HepG2 (cell line): Measurements from ENCODE around the gene RAD51AP1.

ENCODE experiments used
- CTCF ChIP-seq: sonication (generic); formaldehyde crosslinking; IDR thresholded peaks from 2 replicates; pipeline ENCODE4 v1.5.0; 2020; ENCODE audit warnings: mild to moderate bottlenecking, missing genetic modification reagents, moderate library complexity
- DRAP1 ChIP-seq: IDR thresholded peaks from 2 replicates; pipeline ENCODE4 v1.6.1; 2016; ENCODE audit warnings: missing genetic modification reagents, missing compliant biosample characterization
- FOSL2 ChIP-seq: sonication (generic); formaldehyde crosslinking; IDR thresholded peaks from 2 replicates; pipeline ENCODE4 v1.4.0; 2020; ENCODE audit warnings: missing genetic modification reagents
- HDAC2 ChIP-seq: sonication (generic); formaldehyde crosslinking; IDR thresholded peaks from 2 replicates; pipeline ENCODE4 v1.4.0; 2020; ENCODE audit warnings: missing genetic modification reagents
- HNF1B ChIP-seq: sonication (generic); formaldehyde crosslinking; IDR thresholded peaks from 2 replicates; pipeline ENCODE4 v1.5.1; 2020; ENCODE audit warnings: mild to moderate bottlenecking, moderate library complexity, missing genetic modification reagents
- JUN ChIP-seq: sonication (generic); formaldehyde crosslinking; IDR thresholded peaks from 2 replicates; pipeline ENCODE4 v1.4.0; 2020; ENCODE audit warnings: mild to moderate bottlenecking, missing genetic modification reagents
- MIER3 ChIP-seq: IDR thresholded peaks from 2 replicates; pipeline ENCODE4 v1.6.1; 2016; ENCODE audit warnings: missing compliant biosample characterization, borderline replicate concordance
- SMARCC2 ChIP-seq: fragments of 450-650 bp; IDR thresholded peaks from 2 replicates; pipeline ENCODE4 v1.6.1; 2017; ENCODE audit warnings: antibody characterized with exemption, mild to moderate bottlenecking
- USF2 ChIP-seq, 2 experiments: sonication (generic) in 1 of 2; formaldehyde crosslinking in 1 of 2; IDR thresholded peaks; 2 replicates each; pipeline versions ENCODE4 v1.5.1 to v1.6.1; 2011 to 2020; ENCODE audit warnings: borderline replicate concordance in 1 of 2, low read depth in 1 of 2, low read length in 1 of 2, mild to moderate bottlenecking in 1 of 2, missing genetic modification reagents in 1 of 2, moderate library complexity in 1 of 2
- ZFX ChIP-seq: sonication (generic); formaldehyde crosslinking; IDR thresholded peaks from 2 replicates; pipeline ENCODE4 v1.4.0; 2020; ENCODE audit warnings: mild to moderate bottlenecking, low read depth, missing genetic modification reagents, moderate library complexity
- ZNF562 ChIP-seq: sonication (generic); formaldehyde crosslinking; IDR thresholded peaks from 2 replicates; pipeline ENCODE4 v1.8.0; 2022; ENCODE audit warnings: missing genetic modification reagents, borderline replicate concordance

GRCh38 chr12:4552191-4552590, 13.5 kb downstream of the RAD51AP1 start:
- TF ChIP-seq FOSL2 (no peak), JUN (CRISPR knock-in tag) (no peak), SMARCC2 (no peak), CTCF (CRISPR knock-in tag) (no peak), HDAC2 (CRISPR knock-in tag) (no peak), ZNF562 (CRISPR knock-in tag) (no peak), MIER3 (CRISPR knock-in tag) (no peak), DRAP1 (CRISPR knock-in tag) (no peak), USF2 (IDR thresholded peaks at IDR 0.05; ENCODE audit: low read depth, low read length) (no peak), USF2 (CRISPR knock-in tag; IDR thresholded peaks at IDR 0.05; ENCODE audit: borderline replicate concordance) (no peak), HNF1B (no peak), ZFX (CRISPR knock-in tag) (no peak)
